IgD-negative memory B cell (primary cell): ENCODE measurements around the gene IRF8. TPM values are rescaled to one million over a fixed set of nuclear protein-coding genes. Genes with fewer than 3 reads are reported as not detected.
A peak's percentile ranks its signal among the peaks of the same experiment; 100 is the strongest.
"Not testable (repeated sequence)": the region's sequence is repeated elsewhere in the genome, so short reads cannot be mapped to it uniquely, and the experiment has no call there.

Experiments
- H3K27ac Mint-ChIP-seq, 3 donors: one replicate each; pipeline ENCODE4 v1.8.0; 2020 to 2022; ENCODE audit warnings: mild to moderate bottlenecking in 3 of 3, mixed read lengths in 3 of 3, moderate library complexity in 1 of 3
- H3K27me3 Mint-ChIP-seq: one replicate; pipeline ENCODE4 v1.8.0; 2021; ENCODE audit warnings: mixed read lengths
- H3K36me3 Mint-ChIP-seq: one replicate; pipeline ENCODE4 v1.8.0; 2020; ENCODE audit warnings: mild to moderate bottlenecking, mixed read lengths
- H3K4me1 Mint-ChIP-seq, 3 donors: one replicate each; pipeline ENCODE4 v1.8.0; 2020 to 2022; ENCODE audit warnings: mixed read lengths in 3 of 3, mild to moderate bottlenecking in 1 of 3
- H3K4me3 Mint-ChIP-seq, 4 donors: one replicate each; pipeline ENCODE4 v1.8.0; 2020 to 2022; ENCODE audit warnings: mild to moderate bottlenecking in 4 of 4, mixed read lengths in 4 of 4, moderate library complexity in 3 of 4
- H3K9me3 Mint-ChIP-seq, 3 donors: one replicate each; pipeline ENCODE4 v1.8.0; 2020 to 2021; ENCODE audit warnings: mixed read lengths in 3 of 3, mild to moderate bottlenecking in 1 of 3
- polyA plus RNA-seq: library from polyadenylated mRNA; unstranded; fragments of 300-500 nt; fragmentation: Illumina TruSeq; gene quantifications from one replicate; pipeline ENCODE4 v1.2.3, GENCODE V29; 2021

The IRF8 gene
- polyA plus RNA-seq, 1 donor from 2014 or later, result 718 TPM

GRCh38 chr16:85935974-85936760 lies 37.2 kb downstream of the IRF8 start:
- Mint-ChIP-seq H3K27me3 (no peaks in the 10 kb centered on the region), H3K36me3 (peaks cover 1% of the 10 kb centered on the region), H3K4me3 (peak overlapping the region; percentile 76 to 92 (median 84)), H3K4me1 (peaks cover 46 to 66% (median 63%) of the 10 kb centered on the region in 3 donors), H3K27ac (peak overlapping the region; percentile 80 to 98 (median 90)), H3K9me3 (no peaks in the 10 kb centered on the region)

GRCh38 chr16:85936816-85937215 lies 37.9 kb downstream of the IRF8 start:
- Mint-ChIP-seq H3K4me3 (peak overlapping the region; percentile 76 to 92 (median 84)), H3K4me1 (peaks cover 40 to 60% (median 58%) of the 10 kb centered on the region in 3 donors), H3K27me3 (no peaks in the 10 kb centered on the region), H3K36me3 (peaks cover 1% of the 10 kb centered on the region), H3K9me3 (no peaks in the 10 kb centered on the region), H3K27ac (peak overlapping the region; percentile 80 to 98 (median 90))

- Mint-ChIP-seq H3K36me3 (peaks cover 1% of the 10 kb centered on the region), H3K27me3 (no peaks in the 10 kb centered on the region), H3K27ac (no peak overlapping the region), H3K4me1 (peaks cover 45 to 55% (median 52%) of the 10 kb centered on the region in 3 donors), H3K4me3 (peak overlapping the region in 1 of 4 donors; percentile 4), H3K9me3 (no peaks in the 10 kb centered on the region)
Measured at GRCh38 chr16:85940214-85940613, 41.3 kb downstream of the IRF8 start.

- no peaks in the 10 kb centered on the region for H3K27me3 Mint-ChIP-seq
- H3K36me3 Mint-ChIP-seq, result peaks cover 1% of the 10 kb centered on the region
- peak overlapping the region in 1 of 3 donors; percentile 9 for H3K27ac Mint-ChIP-seq
- peak overlapping the region in 1 of 4 donors; percentile 39 for H3K4me3 Mint-ChIP-seq
- no peaks in the 10 kb centered on the region for H3K9me3 Mint-ChIP-seq
- H3K4me1 Mint-ChIP-seq, result peaks cover 32 to 51% (median 51%) of the 10 kb centered on the region in 3 donors
Measured at GRCh38 chr16:85941863-85942644, 43.1 kb downstream of the IRF8 start.

- not testable (repeated sequence) for H3K36me3 Mint-ChIP-seq, H3K9me3 Mint-ChIP-seq, H3K27me3 Mint-ChIP-seq
- peaks cover 31 to 53% (median 46%) of the 10 kb centered on the region in 3 donors for H3K4me1 Mint-ChIP-seq
- H3K4me3 Mint-ChIP-seq, result peak overlapping the region in 1 of 4 donors; percentile 11
- peak overlapping the region in 1 of 3 donors; percentile 9 for H3K27ac Mint-ChIP-seq
Measured at GRCh38 chr16:85942659-85943058, 43.7 kb downstream of the IRF8 start.

GRCh38 chr16:85943711-85944110 lies 44.7 kb downstream of the IRF8 start:
- H3K27ac Mint-ChIP-seq, result peak overlapping the region in 2 of 3 donors; percentile 60 to 74
- H3K4me1 Mint-ChIP-seq, result peaks cover 32 to 56% (median 43%) of the 10 kb centered on the region in 3 donors
- H3K4me3 Mint-ChIP-seq, result peak overlapping the region in 3 of 4 donors; percentile 31 to 86 (median 61)
- H3K27me3 Mint-ChIP-seq, result no peaks in the 10 kb centered on the region
- H3K9me3 Mint-ChIP-seq, result no peaks in the 10 kb centered on the region
- H3K36me3 Mint-ChIP-seq, result peaks cover 1% of the 10 kb centered on the region

GRCh38 chr16:85944572-85945423 lies 45.8 kb downstream of the IRF8 start:
- peak overlapping the region; percentile 86 to 93 (median 90) for H3K4me3 Mint-ChIP-seq
- no peaks in the 10 kb centered on the region for H3K27me3 Mint-ChIP-seq
- H3K9me3 Mint-ChIP-seq, result no peaks in the 10 kb centered on the region
- H3K4me1 Mint-ChIP-seq, result peaks cover 34 to 60% (median 46%) of the 10 kb centered on the region in 3 donors
- peaks cover under 1% of the 10 kb centered on the region for H3K36me3 Mint-ChIP-seq
- H3K27ac Mint-ChIP-seq, result peak overlapping the region; percentile 74 to 94 (median 87)

GRCh38 chr16:85945424-85945751 lies 46.4 kb downstream of the IRF8 start:
- Mint-ChIP-seq H3K4me3 (peak overlapping the region; percentile 86 to 93 (median 90)), H3K27ac (peak overlapping the region; percentile 74 to 94 (median 87)), H3K9me3 (no peaks in the 10 kb centered on the region), H3K27me3 (no peaks in the 10 kb centered on the region), H3K36me3 (no peaks in the 10 kb centered on the region), H3K4me1 (peaks cover 40 to 63% (median 47%) of the 10 kb centered on the region in 3 donors)

GRCh38 chr16:85946541-85947124 lies 47.7 kb downstream of the IRF8 start:
- H3K9me3 Mint-ChIP-seq, result no peaks in the 10 kb centered on the region
- no peaks in the 10 kb centered on the region for H3K36me3 Mint-ChIP-seq
- peak overlapping the region; percentile 86 to 99 (median 93) for H3K4me3 Mint-ChIP-seq
- H3K27me3 Mint-ChIP-seq, result no peaks in the 10 kb centered on the region
- peak overlapping the region; percentile 74 to 94 (median 84) for H3K27ac Mint-ChIP-seq
- peaks cover 47 to 64% (median 48%) of the 10 kb centered on the region in 3 donors for H3K4me1 Mint-ChIP-seq

- Mint-ChIP-seq H3K9me3 (no peaks in the 10 kb centered on the region), H3K27ac (peak overlapping the region; percentile 74 to 96 (median 94)), H3K36me3 (no peaks in the 10 kb centered on the region), H3K4me3 (peak overlapping the region; percentile 86 to 99 (median 93)), H3K27me3 (no peaks in the 10 kb centered on the region), H3K4me1 (peaks cover 47 to 64% (median 48%) of the 10 kb centered on the region in 3 donors)
Measured at GRCh38 chr16:85947230-85948137, 48.5 kb downstream of the IRF8 start.

GRCh38 chr16:85948138-85948509 lies 49.2 kb downstream of the IRF8 start:
- peak overlapping the region; percentile 74 to 96 (median 94) for H3K27ac Mint-ChIP-seq
- H3K4me1 Mint-ChIP-seq, result peaks cover 47 to 63% (median 48%) of the 10 kb centered on the region in 3 donors
- H3K4me3 Mint-ChIP-seq, result peak overlapping the region; percentile 86 to 99 (median 93)
- no peaks in the 10 kb centered on the region for H3K36me3 Mint-ChIP-seq
- no peaks in the 10 kb centered on the region for H3K27me3 Mint-ChIP-seq
- no peaks in the 10 kb centered on the region for H3K9me3 Mint-ChIP-seq

GRCh38 chr16:85948616-85949265 lies 49.8 kb downstream of the IRF8 start:
- Mint-ChIP-seq H3K36me3 (no peaks in the 10 kb centered on the region), H3K4me1 (peaks cover 44 to 58% (median 45%) of the 10 kb centered on the region in 3 donors), H3K4me3 (peak overlapping the region; percentile 33 to 98 (median 76)), H3K27ac (peak overlapping the region; percentile 69 to 96 (median 74)), H3K27me3 (no peaks in the 10 kb centered on the region), H3K9me3 (no peaks in the 10 kb centered on the region)
